ENCODE measurements around the gene THBS2. TPM values are rescaled to one million over a fixed set of nuclear protein-coding genes. Genes with fewer than 3 reads are reported as not detected.

THBS2 gene
- total RNA-seq (2014; rRNA removed; shearing (Covaris generic)) (not detected in 2 replicates), total RNA-seq (2022) (not detected in 2 replicates), Bru-seq, nascent RNA (not detected), BruChase-seq, experiment 1, labeled RNA remaining after a 6-hour chase (not detected), BruChase-seq, experiment 2, labeled RNA remaining after a 2-hour chase (not detected)
- long read RNA-seq: 0 reads

DNA sequence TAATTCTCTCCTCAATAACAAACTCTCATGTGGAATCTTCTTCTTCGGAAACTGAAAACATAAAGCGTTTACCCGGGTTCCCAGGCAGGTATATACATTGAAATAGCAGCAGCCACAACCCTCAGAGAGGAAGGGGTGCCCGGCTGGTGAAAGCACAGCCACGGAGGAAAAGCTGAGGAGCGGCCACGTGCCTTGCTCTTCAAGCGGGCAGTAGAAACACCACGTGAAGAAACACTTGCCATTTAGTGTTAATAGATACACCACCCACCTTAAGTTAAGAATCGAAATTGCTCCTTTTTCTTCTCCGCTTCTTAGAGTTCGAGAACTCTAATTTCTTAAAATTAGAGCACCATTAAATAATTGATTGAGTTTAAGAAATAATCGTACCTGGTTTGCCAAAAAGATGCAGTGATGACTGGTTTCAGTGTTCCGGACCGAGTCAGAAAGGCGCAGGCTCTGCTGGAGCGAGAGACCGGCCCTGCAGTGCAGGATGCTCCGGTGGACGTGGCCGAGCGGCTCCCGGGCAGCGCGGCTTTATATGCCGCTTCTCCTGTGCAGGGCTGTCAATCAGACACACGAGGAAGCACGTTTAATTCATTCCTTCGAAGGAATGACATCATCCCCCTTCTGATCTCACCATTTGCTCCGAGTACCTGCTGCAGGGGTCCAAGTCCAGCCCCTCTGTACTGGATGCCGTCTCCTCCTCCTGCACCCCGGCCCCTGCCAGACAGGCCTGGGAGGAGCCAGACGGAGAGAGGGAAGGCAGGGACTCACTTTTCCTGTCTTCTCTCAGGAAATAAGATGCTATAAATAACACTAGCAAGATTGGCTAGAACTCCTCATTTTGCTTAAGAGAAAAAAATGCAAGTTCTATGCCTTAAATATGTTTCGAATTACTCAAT, at the start of gene THBS2:
TSS of gene THBS2 (minus strand) at position 510 of the 902 bp plus-strand sequence. CDS start 3,062 bp downstream, outside the sequence.
- TF ChIP-seq EZH2phosphoT487 (IDR thresholded peaks at IDR 0.05; ENCODE audit: borderline replicate concordance, low read depth, low read length): no peak
- TF ChIP-seq, protein P1, sequence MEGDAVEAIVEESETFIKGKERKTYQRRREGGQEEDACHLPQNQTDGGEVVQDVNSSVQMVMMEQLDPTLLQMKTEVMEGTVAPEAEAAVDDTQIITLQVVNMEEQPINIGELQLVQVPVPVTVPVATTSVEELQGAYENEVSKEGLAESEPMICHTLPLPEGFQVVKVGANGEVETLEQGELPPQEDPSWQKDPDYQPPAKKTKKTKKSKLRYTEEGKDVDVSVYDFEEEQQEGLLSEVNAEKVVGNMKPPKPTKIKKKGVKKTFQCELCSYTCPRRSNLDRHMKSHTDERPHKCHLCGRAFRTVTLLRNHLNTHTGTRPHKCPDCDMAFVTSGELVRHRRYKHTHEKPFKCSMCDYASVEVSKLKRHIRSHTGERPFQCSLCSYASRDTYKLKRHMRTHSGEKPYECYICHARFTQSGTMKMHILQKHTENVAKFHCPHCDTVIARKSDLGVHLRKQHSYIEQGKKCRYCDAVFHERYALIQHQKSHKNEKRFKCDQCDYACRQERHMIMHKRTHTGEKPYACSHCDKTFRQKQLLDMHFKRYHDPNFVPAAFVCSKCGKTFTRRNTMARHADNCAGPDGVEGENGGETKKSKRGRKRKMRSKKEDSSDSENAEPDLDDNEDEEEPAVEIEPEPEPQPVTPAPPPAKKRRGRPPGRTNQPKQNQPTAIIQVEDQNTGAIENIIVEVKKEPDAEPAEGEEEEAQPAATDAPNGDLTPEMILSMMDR (conservative IDR thresholded peaks at IDR 0.05; ENCODE audit: low read length): no peak
- no TSS peak for BruUV-seq (replicated peaks)
- POLR2A ChIA-PET: no interaction called here
- no peaks in the 10 kb centered on the region for H3K36me3 ChIP-seq (ENCODE audit: insufficient read depth, low read length)
- intact Hi-C loops (cut with micrococcal nuclease; ENCODE audit: unreplicated experiment): no loop called here
- no peak within 1 kb of the TSS for H3K4me2 ChIP-seq (ENCODE audit: low read length)
- H3K4me1 ChIP-seq (ENCODE audit: insufficient read depth, low read length, poor library complexity, severe bottlenecking): no peaks in the 10 kb centered on the region
- no peaks in the 10 kb centered on the region for H3K79me2 ChIP-seq (ENCODE audit: insufficient read depth, low read depth, low read length)
- no peak for DNase-seq (ENCODE audit: low spot score)
- CTCF ChIA-PET (ENCODE audit: unreplicated experiment): no interaction called here
- H3K9me3 ChIP-seq (ENCODE audit: low read length): no peaks in the 10 kb centered on the region
- H2AFZ ChIP-seq (ENCODE audit: low read length): no peak within 1 kb of the TSS
- H3K27ac ChIP-seq (ENCODE audit: low read depth, low read length, poor library complexity, severe bottlenecking): no peak within 1 kb of the TSS
- no peaks in the 10 kb centered on the region for H4K20me1 ChIP-seq (ENCODE audit: insufficient read depth, low read length)
- H3K4me3 ChIP-seq (ENCODE audit: low read depth, low read length, poor library complexity, severe bottlenecking): no peak within 1 kb of the TSS
- H3K9me2 ChIP-seq (ENCODE audit: insufficient read depth, low read length): no peaks in the 10 kb centered on the region

DNA sequence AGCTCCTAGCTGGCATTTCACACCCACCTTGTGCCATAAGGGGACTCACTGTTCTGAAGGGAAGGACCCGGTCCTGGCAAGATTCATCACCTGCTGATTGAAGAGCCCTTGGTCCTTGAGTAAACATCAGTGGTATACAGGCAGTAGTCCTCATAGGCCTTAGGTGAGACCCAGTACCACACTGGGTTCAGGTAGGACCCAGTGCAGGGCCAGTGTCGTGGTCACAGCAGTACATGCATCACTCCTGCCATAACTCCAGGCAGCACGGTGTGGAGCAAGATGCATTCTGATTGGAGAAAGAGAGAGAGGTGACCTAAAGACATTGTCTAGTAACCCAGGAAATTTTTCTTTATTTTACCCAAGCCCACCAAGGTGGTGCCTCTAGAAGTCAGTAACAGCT, 49.1 kb upstream of the THBS2 start:
- ChIA-PET POLR2A (no interaction called here), CTCF (ENCODE audit: unreplicated experiment) (no interaction called here)
- TF ChIP-seq, protein P1 (conservative IDR thresholded peaks at IDR 0.05; ENCODE audit: low read length): no peak
- TF ChIP-seq EZH2phosphoT487 (IDR thresholded peaks at IDR 0.05; ENCODE audit: borderline replicate concordance, low read depth, low read length): no peak
- no peaks in the 10 kb centered on the region for H3K36me3 ChIP-seq (ENCODE audit: insufficient read depth, low read length)
- intact Hi-C loops (cut with micrococcal nuclease; ENCODE audit: unreplicated experiment): no loop called here
- DNase-seq (ENCODE audit: low spot score): no peak
- no peaks in the 10 kb centered on the region for H3K79me2 ChIP-seq (ENCODE audit: insufficient read depth, low read depth, low read length)
- BruUV-seq (replicated peaks): no TSS peak
- H3K9me2 ChIP-seq (ENCODE audit: insufficient read depth, low read length): no peaks in the 10 kb centered on the region
- H4K20me1 ChIP-seq (ENCODE audit: insufficient read depth, low read length): no peaks in the 10 kb centered on the region
- H3K27ac ChIP-seq (ENCODE audit: low read depth, low read length, poor library complexity, severe bottlenecking): no peak overlapping the region
- no peak overlapping the region for H3K4me3 ChIP-seq (ENCODE audit: low read depth, low read length, poor library complexity, severe bottlenecking)
- H3K9me3 ChIP-seq (ENCODE audit: low read length): no peaks in the 10 kb centered on the region
- H3K4me1 ChIP-seq (ENCODE audit: insufficient read depth, low read length, poor library complexity, severe bottlenecking): no peaks in the 10 kb centered on the region
- H2AFZ ChIP-seq (ENCODE audit: low read length): no peak overlapping the region
- no peak overlapping the region for H3K4me2 ChIP-seq (ENCODE audit: low read length)

DNA sequence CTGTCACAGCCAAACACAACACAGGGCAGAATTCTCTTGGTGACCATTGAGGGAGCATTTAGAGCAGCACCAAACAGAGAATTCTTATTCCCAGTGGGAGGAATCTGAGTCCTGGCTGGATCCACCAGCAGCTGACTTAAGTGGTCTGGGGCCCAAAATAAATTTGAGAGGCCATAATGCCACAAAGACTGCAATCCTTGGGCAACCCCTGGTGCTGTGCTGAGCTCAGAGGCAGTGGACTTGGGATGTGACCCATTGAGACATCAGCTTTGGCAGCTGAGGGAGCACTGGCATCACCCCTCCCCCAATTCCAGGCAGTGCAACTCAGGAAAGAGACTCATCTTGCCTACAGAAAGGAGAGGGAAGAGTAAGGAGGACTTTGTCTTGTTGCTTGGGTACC, 48.6 kb upstream of the THBS2 start:
- H3K4me3 ChIP-seq (ENCODE audit: low read depth, low read length, poor library complexity, severe bottlenecking): no peak overlapping the region
- TF ChIP-seq, protein P1 (conservative IDR thresholded peaks at IDR 0.05; ENCODE audit: low read length): no peak
- no peak for TF ChIP-seq EZH2phosphoT487 (IDR thresholded peaks at IDR 0.05; ENCODE audit: borderline replicate concordance, low read depth, low read length)
- no peak for DNase-seq (ENCODE audit: low spot score)
- no peaks in the 10 kb centered on the region for H3K36me3 ChIP-seq (ENCODE audit: insufficient read depth, low read length)
- no peaks in the 10 kb centered on the region for H4K20me1 ChIP-seq (ENCODE audit: insufficient read depth, low read length)
- H3K4me1 ChIP-seq (ENCODE audit: insufficient read depth, low read length, poor library complexity, severe bottlenecking): no peaks in the 10 kb centered on the region
- no peak overlapping the region for H3K4me2 ChIP-seq (ENCODE audit: low read length)
- no peaks in the 10 kb centered on the region for H3K9me3 ChIP-seq (ENCODE audit: low read length)
- no peak overlapping the region for H2AFZ ChIP-seq (ENCODE audit: low read length)
- no peak overlapping the region for H3K27ac ChIP-seq (ENCODE audit: low read depth, low read length, poor library complexity, severe bottlenecking)
- no peaks in the 10 kb centered on the region for H3K9me2 ChIP-seq (ENCODE audit: insufficient read depth, low read length)
- H3K79me2 ChIP-seq (ENCODE audit: insufficient read depth, low read depth, low read length): no peaks in the 10 kb centered on the region
- no TSS peak for BruUV-seq (replicated peaks)
- ChIA-PET CTCF (ENCODE audit: unreplicated experiment) (no interaction called here), POLR2A (no interaction called here)
- intact Hi-C loops (cut with micrococcal nuclease; ENCODE audit: unreplicated experiment): no loop called here

Data from OCI-LY7 (cell line).